Measurements from ENCODE around the gene ITFG2. TPM values are rescaled to one million over a fixed set of nuclear protein-coding genes. Genes with fewer than 3 reads are reported as not detected.
"Not testable (repeated sequence)": the region's sequence is repeated elsewhere in the genome, so short reads cannot be mapped to it uniquely, and the experiment has no call there.

Gene ITFG2
- total and polyA plus RNA-seq, 8 donors: 17.0 to 51.6 (median 24.1) TPM

DNA sequence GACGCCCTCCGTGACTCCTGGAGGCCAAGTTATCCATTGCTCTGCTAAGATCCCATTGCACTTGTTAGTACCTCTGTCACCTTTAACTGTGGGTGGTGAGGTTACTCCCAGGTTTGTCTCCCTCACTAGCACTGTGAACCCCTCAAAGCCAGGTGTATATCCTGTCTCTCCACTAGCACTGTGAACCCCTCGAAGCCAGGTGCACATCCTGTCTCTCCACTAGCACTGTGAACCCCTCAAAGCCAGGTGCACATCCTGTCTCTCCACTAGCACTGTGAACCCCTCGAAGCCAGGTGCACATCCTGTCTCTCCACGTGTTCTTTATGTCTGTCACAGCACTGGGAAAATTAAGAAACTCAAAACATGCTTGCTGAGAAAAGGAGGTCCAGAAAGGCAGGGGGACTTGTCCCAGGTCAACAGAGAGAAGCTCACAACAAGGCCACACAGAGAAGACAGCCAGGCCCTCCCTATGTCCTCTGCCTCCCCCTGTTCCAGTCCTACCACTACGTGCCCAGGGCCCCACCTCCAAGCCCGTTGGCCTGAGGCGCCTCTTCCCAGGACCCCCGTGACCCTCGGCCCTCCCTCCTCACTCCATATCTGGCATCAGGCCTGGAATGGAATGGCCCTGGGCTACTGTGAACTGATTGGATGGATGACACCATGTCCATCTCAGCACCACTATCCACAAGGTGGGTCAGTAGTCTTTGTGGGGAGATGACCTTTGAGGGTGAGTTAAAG is 44.1 kb upstream of the ITFG2 start:
- H3K27ac ChIP-seq: no peak overlapping the region
- H3K36me3 ChIP-seq: no peaks in the 10 kb centered on the region
- H3K9me3 ChIP-seq: no peaks in the 10 kb centered on the region
- H3K27me3 ChIP-seq: no peaks in the 10 kb centered on the region
- WGBS, 2 donors: 74 to 75% methylated on average over 10 of the region's 10 CpGs
- no peak for DNase-seq
- peaks cover 22 to 24% (median 23%) of the 10 kb centered on the region in 3 donors for H3K4me1 ChIP-seq
- TF ChIP-seq, protein P1, sequence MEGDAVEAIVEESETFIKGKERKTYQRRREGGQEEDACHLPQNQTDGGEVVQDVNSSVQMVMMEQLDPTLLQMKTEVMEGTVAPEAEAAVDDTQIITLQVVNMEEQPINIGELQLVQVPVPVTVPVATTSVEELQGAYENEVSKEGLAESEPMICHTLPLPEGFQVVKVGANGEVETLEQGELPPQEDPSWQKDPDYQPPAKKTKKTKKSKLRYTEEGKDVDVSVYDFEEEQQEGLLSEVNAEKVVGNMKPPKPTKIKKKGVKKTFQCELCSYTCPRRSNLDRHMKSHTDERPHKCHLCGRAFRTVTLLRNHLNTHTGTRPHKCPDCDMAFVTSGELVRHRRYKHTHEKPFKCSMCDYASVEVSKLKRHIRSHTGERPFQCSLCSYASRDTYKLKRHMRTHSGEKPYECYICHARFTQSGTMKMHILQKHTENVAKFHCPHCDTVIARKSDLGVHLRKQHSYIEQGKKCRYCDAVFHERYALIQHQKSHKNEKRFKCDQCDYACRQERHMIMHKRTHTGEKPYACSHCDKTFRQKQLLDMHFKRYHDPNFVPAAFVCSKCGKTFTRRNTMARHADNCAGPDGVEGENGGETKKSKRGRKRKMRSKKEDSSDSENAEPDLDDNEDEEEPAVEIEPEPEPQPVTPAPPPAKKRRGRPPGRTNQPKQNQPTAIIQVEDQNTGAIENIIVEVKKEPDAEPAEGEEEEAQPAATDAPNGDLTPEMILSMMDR (IDR thresholded peaks at IDR 0.05): no peak
- no peak overlapping the region for H3K4me3 ChIP-seq
- no peak for ATAC-seq
- intact Hi-C loops (cut with DNase I): no loop called here
- no peak for FAIRE-seq

DNA sequence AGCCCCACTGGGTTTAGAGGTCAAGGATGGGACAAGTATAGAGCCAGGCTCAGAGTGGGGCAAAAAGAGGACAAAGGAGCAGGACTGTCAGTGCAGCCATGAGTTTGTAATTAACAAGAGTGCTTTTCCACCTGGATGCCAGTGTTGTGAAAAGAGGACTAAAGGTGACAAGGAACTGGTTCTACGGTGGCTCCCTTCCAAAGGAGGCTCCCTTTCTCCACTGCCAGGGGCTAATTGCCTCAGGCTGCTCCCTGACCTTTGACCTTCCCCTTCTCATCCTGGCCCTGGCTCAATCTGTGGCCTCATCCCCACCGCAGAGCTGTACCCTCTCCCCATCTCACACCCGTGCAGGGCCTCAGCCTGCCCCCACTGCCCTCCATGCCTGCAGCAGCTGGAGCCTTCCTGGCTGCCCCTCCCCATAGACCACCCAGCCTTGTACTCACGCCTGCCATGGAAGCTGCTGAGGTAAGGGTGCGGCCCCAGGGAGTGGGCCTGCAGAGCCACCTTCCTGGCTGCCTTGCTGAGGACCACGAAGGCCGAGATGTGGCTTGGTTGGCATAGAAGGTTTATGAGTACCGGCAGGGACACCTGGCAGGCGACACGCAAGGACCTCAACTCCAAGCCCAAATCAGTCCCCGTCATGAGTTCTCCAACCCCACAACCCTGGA is 42.5 kb upstream of the ITFG2 start:
- Histone ChIP-seq H3K4me3 (no peak overlapping the region), H3K27me3 (no peaks in the 10 kb centered on the region), H3K27ac (no peak overlapping the region), H3K36me3 (no peaks in the 10 kb centered on the region), H3K9me3 (no peaks in the 10 kb centered on the region), H3K4me1 (peaks cover 13 to 15% (median 13%) of the 10 kb centered on the region in 3 donors)
- DNase-seq (no peak), ATAC-seq (no peak), FAIRE-seq (no peak)
- TF ChIP-seq, protein P1 (IDR thresholded peaks at IDR 0.05): no peak
- intact Hi-C loops (cut with DNase I): no loop called here
- WGBS, 2 donors: 73 to 75% methylated on average over 11 of the region's 11 CpGs

DNA sequence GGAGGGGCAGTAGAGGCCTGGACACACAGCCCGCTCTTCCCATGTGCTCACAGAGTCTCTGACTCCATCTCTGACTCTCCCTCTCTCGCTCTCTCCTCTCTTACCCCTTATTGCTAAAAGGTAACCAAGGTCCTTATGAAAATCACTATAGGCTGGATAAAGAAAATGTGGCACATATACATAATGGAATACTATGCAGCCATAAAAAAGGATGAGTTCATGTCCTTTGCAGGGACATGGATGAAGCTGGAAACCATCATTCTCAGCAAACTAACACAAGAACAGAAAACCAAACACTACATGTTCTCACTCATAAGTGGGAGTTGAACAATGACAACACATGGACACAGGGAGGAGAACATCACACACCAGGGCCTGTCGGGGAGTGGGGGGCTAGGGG is 41.9 kb upstream of the ITFG2 start:
- H3K36me3 ChIP-seq; H3K9me3 ChIP-seq; FAIRE-seq; H3K4me3 ChIP-seq; intact Hi-C loops (cut with DNase I); H3K27ac ChIP-seq; H3K27me3 ChIP-seq; DNase-seq; ATAC-seq: not testable (repeated sequence)
- 92 to 100% methylated on average over 3 of the region's 3 CpGs for WGBS, 2 donors
- peaks cover 12 to 15% (median 14%) of the 10 kb centered on the region in 3 donors for H3K4me1 ChIP-seq

DNA sequence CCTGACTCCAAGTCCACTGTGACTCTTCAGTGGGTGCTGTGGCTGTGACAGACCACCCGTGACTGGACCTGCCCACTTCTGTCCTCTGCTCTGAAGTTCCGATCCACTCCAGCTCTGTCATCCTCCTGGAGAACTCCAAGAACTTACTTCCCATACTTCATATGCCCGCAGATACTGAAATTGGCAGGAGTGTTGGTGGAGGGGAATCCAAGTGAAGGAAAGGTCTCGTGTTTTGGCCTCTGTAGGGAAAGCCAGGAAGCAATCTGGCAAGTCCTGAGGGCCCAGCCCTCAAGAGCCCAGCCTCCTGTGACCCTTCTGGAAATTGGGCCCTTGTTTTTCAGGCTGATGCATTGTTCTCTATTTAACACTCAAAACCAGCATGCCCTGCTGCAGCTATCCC is 40.1 kb upstream of the ITFG2 start:
- Histone ChIP-seq H3K9me3 (no peaks in the 10 kb centered on the region), H3K4me3 (no peak overlapping the region), H3K4me1 (peaks cover 6 to 16% (median 11%) of the 10 kb centered on the region in 3 donors), H3K36me3 (no peaks in the 10 kb centered on the region), H3K27me3 (no peaks in the 10 kb centered on the region), H3K27ac (no peak overlapping the region)
- ATAC-seq: no peak
- intact Hi-C loops (cut with DNase I): no loop called here
- TF ChIP-seq, protein P1 (IDR thresholded peaks at IDR 0.05): no peak
- no peak for DNase-seq
- WGBS, 2 donors: 68 to 70% methylated on average over 4 of the region's 4 CpGs
- no peak for FAIRE-seq

DNA sequence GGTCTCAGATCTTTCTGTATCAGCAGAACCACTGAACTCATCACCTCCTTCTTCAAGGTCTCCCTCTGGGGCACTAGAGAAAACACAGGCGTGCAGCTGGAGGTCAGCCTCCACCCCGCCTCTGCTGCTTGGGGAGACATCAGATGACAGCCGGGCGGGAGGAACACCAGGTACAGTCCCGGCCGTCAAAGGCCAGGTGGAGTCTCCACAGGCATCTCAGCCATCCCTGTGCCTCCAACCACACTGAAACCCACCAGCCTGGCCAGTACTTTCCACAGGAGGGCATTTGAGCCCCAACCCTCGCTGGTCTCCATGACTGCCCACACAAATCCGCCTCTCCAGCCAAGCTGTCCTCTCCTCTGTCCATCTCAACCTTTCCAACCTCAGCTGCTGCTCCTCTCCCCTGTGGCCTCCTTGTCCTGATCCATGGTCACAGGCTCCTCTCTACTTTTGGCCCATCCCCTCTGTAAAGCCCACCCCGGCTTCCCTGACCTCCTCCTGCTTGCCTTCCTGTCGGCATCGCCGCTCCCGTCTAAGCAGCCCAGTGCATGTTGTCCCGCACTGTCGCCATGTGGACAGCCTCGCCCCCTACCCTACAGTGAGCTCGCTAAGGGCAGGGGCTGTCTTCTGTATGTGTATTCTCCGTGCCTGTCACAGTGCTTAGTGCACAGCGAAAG is 39.1 kb upstream of the ITFG2 start:
- H3K27me3 ChIP-seq: no peaks in the 10 kb centered on the region
- H3K9me3 ChIP-seq: no peaks in the 10 kb centered on the region
- FAIRE-seq (no peak), DNase-seq (no peak), ATAC-seq (no peak)
- H3K4me3 ChIP-seq: no peak overlapping the region
- intact Hi-C loops (cut with DNase I): no loop called here
- H3K27ac ChIP-seq: no peak overlapping the region
- no peaks in the 10 kb centered on the region for H3K36me3 ChIP-seq
- peaks cover 6 to 16% (median 11%) of the 10 kb centered on the region in 3 donors for H3K4me1 ChIP-seq
- TF ChIP-seq, protein P1 (IDR thresholded peaks at IDR 0.05): no peak
- WGBS, 2 donors: 78 to 80% methylated on average over 19 of the region's 19 CpGs

Data from pancreas (tissue), 10 donors.